Lower leg skin (tissue), 4 donors: Measurements from ENCODE around the gene DIMT1. TPM values are rescaled to one million over a fixed set of nuclear protein-coding genes. Genes with fewer than 3 reads are reported as not detected.

ENCODE experiments used
- DNase-seq, 2 donors: peaks; one replicate each; pipeline ENCODE4 v3.0.0-alpha.2; 2019; ENCODE audit warnings: low spot score in 2 of 2
- H3K4me3 ChIP-seq: fragments of 200-600 bp; sonication (generic); 2 replicates; pipeline ENCODE4 v1.5.1; 2017; ENCODE audit warnings: mild to moderate bottlenecking, low read depth; ENCODE audit not compliant: poor library complexity, severe bottlenecking
- POLR2A ChIP-seq, 2 donors: fragments of 450-650 bp; IDR thresholded peaks; one replicate each; pipeline ENCODE4 v1.6.1; 2016 to 2017; ENCODE audit warnings: antibody characterized with exemption in 2 of 2, mild to moderate bottlenecking in 1 of 2, moderate library complexity in 1 of 2
- WGBS, 2 donors: methylation state at CpG; one replicate each; pipeline ENCODE4 v1.1.5; 2018; 5-methylcytosine and 5-hydroxymethylcytosine counted together
- intact Hi-C: fragments of 100-400 bp; cut with DNase I; formaldehyde crosslinking; loops from one replicate; pipeline ENCODE4 v1.15.0; 2023; ENCODE audit warnings: low total_unique reads
- total RNA-seq, 4 donors: library from RNA; depleted of rRNA; stranded (reverse); fragments of >200 nt; gene quantifications; one replicate each; pipeline ENCODE4 v1.1.0, GENCODE V29; 2016
- TF ChIP-seq, protein P1 (sequence below), 3 donors: fragments of 450-650 bp; IDR thresholded peaks; one replicate each; pipeline ENCODE4 v1.5.1; 2016; ENCODE audit warnings: antibody characterized with exemption in 3 of 3, mild to moderate bottlenecking in 3 of 3, moderate library complexity in 2 of 3

DIMT1 gene
- total RNA-seq, 4 donors from 2014 or later, result 13.4 to 18.9 (median 15.4) TPM

DNA sequence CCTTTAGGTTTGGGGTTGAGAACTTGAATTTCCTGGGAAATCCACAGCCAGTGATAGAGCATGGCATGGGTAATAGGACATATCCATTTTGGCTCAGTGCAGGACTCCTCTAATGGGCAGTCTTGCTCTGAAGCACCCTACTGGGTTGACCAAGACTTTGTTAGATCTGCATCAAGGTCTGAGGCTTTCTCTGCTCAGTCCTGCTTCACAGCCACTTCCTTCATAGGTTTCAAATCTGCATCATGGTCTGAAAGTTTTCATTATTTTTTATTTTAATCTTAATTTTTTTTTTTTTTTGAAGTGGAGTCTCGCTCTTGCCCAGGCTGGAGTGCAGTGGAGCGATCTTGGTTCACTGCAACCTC, 61.2 kb downstream of the DIMT1 start:
- WGBS, 2 donors, result 97 to 100% methylated on average over 2 of the region's 2 CpGs
- TF ChIP-seq POLR2A (IDR thresholded peaks at IDR 0.05), result no peak
- TF ChIP-seq, protein P1, sequence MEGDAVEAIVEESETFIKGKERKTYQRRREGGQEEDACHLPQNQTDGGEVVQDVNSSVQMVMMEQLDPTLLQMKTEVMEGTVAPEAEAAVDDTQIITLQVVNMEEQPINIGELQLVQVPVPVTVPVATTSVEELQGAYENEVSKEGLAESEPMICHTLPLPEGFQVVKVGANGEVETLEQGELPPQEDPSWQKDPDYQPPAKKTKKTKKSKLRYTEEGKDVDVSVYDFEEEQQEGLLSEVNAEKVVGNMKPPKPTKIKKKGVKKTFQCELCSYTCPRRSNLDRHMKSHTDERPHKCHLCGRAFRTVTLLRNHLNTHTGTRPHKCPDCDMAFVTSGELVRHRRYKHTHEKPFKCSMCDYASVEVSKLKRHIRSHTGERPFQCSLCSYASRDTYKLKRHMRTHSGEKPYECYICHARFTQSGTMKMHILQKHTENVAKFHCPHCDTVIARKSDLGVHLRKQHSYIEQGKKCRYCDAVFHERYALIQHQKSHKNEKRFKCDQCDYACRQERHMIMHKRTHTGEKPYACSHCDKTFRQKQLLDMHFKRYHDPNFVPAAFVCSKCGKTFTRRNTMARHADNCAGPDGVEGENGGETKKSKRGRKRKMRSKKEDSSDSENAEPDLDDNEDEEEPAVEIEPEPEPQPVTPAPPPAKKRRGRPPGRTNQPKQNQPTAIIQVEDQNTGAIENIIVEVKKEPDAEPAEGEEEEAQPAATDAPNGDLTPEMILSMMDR (IDR thresholded peaks at IDR 0.05), result no peak
- intact Hi-C loops, result no loop called here
- DNase-seq, result no peak
- H3K4me3 ChIP-seq, result no peak overlapping the region

GRCh38 chr5:62341783-62342475, 61.8 kb downstream of the DIMT1 start:
- no peak for DNase-seq
- intact Hi-C loops, result no loop called here
- WGBS, 2 donors, result 93 to 94% methylated on average over 4 of the region's 4 CpGs
- TF ChIP-seq POLR2A (IDR thresholded peaks at IDR 0.05), result no peak
- H3K4me3 ChIP-seq, result no peak overlapping the region

DNA sequence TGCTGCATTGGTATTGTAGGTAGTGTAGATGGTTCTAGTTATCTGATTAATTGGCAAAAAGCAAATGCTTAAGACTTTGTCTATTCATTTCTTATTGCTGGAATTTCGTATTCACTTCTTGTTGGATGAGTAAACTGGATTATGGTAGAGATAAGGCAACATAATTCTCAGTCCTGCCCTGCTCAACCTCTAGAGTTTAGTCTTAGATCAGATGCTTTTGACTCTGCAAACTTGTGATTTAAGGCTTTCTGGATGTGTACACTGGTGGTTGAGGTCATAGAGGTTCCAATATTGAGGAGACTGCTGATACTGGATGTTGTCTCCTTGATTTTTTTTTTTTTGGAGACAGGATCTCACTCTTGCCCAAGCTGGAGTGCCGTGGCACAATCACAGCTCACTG, 62.7 kb downstream of the DIMT1 start:
- WGBS, 2 donors, result 92 to 98% methylated on average over 2 of the region's 2 CpGs
- intact Hi-C loops, result no loop called here

DNA sequence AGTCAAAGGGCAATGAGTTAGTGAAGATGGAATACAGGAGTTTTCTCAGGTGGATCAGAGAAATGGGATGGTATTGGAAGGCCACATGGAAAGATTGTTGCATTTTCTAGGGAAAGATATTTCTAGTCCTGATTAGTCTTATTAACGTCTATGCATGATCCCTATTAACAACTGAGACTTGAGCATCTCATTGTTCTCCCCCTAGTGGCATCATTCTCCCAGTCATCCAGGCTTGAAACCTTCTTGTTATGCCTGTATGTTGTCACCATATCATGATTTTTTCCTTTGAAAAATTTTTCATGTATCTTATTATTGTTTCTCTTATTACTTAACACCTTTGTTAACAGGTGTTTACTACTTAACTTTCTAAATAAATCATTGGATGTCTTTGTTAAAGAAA, 63.3 kb downstream of the DIMT1 start:
- 19 to 31% methylated on average over 1 of the region's 1 CpG for whole genome bisulfite sequencing, 2 donors
- intact Hi-C loops, result no loop called here
- DNase-seq, result no peak
- H3K4me3 ChIP-seq, result no peak overlapping the region
- TF ChIP-seq POLR2A (IDR thresholded peaks at IDR 0.05), result no peak
- TF ChIP-seq, protein P1 (IDR thresholded peaks at IDR 0.05), result no peak

More for the DNA sequence above, 62.7 kb downstream of the DIMT1 start:
- no peak for TF ChIP-seq POLR2A (IDR thresholded peaks at IDR 0.05)
- TF ChIP-seq, protein P1 (IDR thresholded peaks at IDR 0.05), result no peak
- no peak overlapping the region for H3K4me3 ChIP-seq
- no peak for DNase-seq

Other genes with a start within 250 kb of the DIMT1 start
- 10 to 100 TPM; 14.5 to 33.4 (median 21.2) TPM for gene KIF2A, start 97.7 kb downstream of the DIMT1 start, total RNA-seq
- gene IPO11, start 8.9 kb upstream of the DIMT1 start, total RNA-seq, result 10 to 100 TPM; 12.9 to 21.8 (median 15.2) TPM
- gene LRRC70, start 174.9 kb upstream of the DIMT1 start, total RNA-seq, result 1 to 10 TPM; 1.0 to 4.5 (median 3.0) TPM